Fibroblast of lung (primary cell): ENCODE results near the gene ANKLE2. TPM values are rescaled to one million over a fixed set of nuclear protein-coding genes. Genes with fewer than 3 reads are reported as not detected.

Experiments
- DNase-seq, 2 donors: peaks; one replicate each; pipeline versions ENCODE4 v3.0.0 to v3.0.0-alpha.2; 2010; ENCODE audit warnings: low read depth in 2 of 2
- H2AFZ ChIP-seq: 2 replicates; pipeline ENCODE4 v1.5.1; 2012; ENCODE audit warnings: low read length, control low read depth, inconsistent platforms
- H3K27ac ChIP-seq: 2 replicates; pipeline ENCODE4 v1.5.1; 2011; ENCODE audit warnings: low read length, control low read depth; ENCODE audit not compliant: insufficient read depth
- H3K27me3 ChIP-seq: 2 replicates; pipeline ENCODE4 v1.5.1; 2011; ENCODE audit warnings: mild to moderate bottlenecking, low read length; ENCODE audit not compliant: control insufficient read depth, insufficient read depth
- H3K36me3 ChIP-seq: 2 replicates; pipeline ENCODE4 v1.5.1; 2011; ENCODE audit warnings: low read length; ENCODE audit not compliant: control insufficient read depth, insufficient read depth
- H3K4me1 ChIP-seq: 2 replicates; pipeline ENCODE4 v1.5.1; 2011; ENCODE audit warnings: low read length; ENCODE audit not compliant: control insufficient read depth, insufficient read depth; ENCODE audit errors: extremely low read depth
- H3K4me2 ChIP-seq: 2 replicates; pipeline ENCODE4 v1.5.1; 2011; ENCODE audit warnings: low read length, control low read depth; ENCODE audit not compliant: insufficient read depth; ENCODE audit errors: extremely low read depth
- H3K4me3 ChIP-seq, 4 experiments: fragments of 200-600 bp in 1 of 4; sonication (generic) in 1 of 4; replicated peaks in 1 of 4; 2 replicates each; pipeline ENCODE4 v1.5.1; 2011 to 2016; ENCODE audit warnings: low read length in 4 of 4, low read depth in 3 of 4, mild to moderate bottlenecking in 3 of 4, control low read depth in 2 of 4, inconsistent platforms in 1 of 4, mixed read lengths in 1 of 4; ENCODE audit not compliant: insufficient read depth in 1 of 4; ENCODE audit errors: control extremely low read depth in 1 of 4
- H3K79me2 ChIP-seq: 2 replicates; pipeline ENCODE4 v1.5.1; 2012; ENCODE audit warnings: mild to moderate bottlenecking, low read length, inconsistent platforms; ENCODE audit not compliant: control insufficient read depth, insufficient read depth
- H3K9ac ChIP-seq: 2 replicates; pipeline ENCODE4 v1.5.1; 2011; ENCODE audit warnings: mild to moderate bottlenecking, low read length, control low read depth; ENCODE audit not compliant: insufficient read depth
- H3K9me3 ChIP-seq: 2 replicates; pipeline ENCODE4 v1.5.1; 2012; ENCODE audit warnings: low read depth, low read length; ENCODE audit not compliant: control insufficient read depth, insufficient read depth
- H4K20me1 ChIP-seq: 2 replicates; pipeline ENCODE4 v1.5.1; 2011; ENCODE audit warnings: low read length; ENCODE audit not compliant: control insufficient read depth, insufficient read depth; ENCODE audit errors: extremely low read depth
- CTCF ChIP-seq, 2 donors: IDR thresholded peaks in 1 of 2; conservative IDR thresholded peaks in 1 of 2; 1 replicate in 1 of 2; 2 replicates in 1 of 2; pipeline ENCODE4 v1.5.1; 2011 to 2012; ENCODE audit warnings: low read length in 2 of 2, control low read depth in 1 of 2, inconsistent platforms in 1 of 2, low read depth in 1 of 2, mild to moderate bottlenecking in 1 of 2
- EZH2 ChIP-seq: IDR thresholded peaks from 2 replicates; pipeline ENCODE4 v1.5.1; 2012; ENCODE audit warnings: low read length, control low read depth, mild to moderate bottlenecking; ENCODE audit errors: missing control alignments
- polyA plus RNA-seq, 2 donors: library from polyadenylated mRNA; depleted of rRNA in 1 of 2; stranded (reverse) in 1 of 2; unstranded in 1 of 2; fragments of >200 nt; gene quantifications; 2 replicates each; pipeline ENCODE4 v1.2.1, GENCODE V29; 2011 to 2012; ENCODE audit warnings: missing spikeins in 1 of 2
- total RNA-seq: library from RNA; depleted of rRNA; stranded (reverse); fragments of >200 nt; gene quantifications from 2 replicates; pipeline ENCODE4 v1.2.1, GENCODE V29; 2014

ANKLE2 gene
- total and polyA plus RNA-seq, 2 donors (not counting 1 experiment from before 2014, with no cell fraction given), result 55.8 to 55.9 TPM

GRCh38 chr12:132789099-132789471 lies 27.5 kb upstream of the ANKLE2 start:
- no peak overlapping the region for H3K9ac ChIP-seq
- H3K27me3 ChIP-seq, result no peaks in the 10 kb centered on the region
- DNase-seq, result no peak
- no peaks in the 10 kb centered on the region for H4K20me1 ChIP-seq
- H3K27ac ChIP-seq, result no peak overlapping the region
- peaks cover 19% of the 10 kb centered on the region for H3K79me2 ChIP-seq
- H3K36me3 ChIP-seq, result peaks cover 41% of the 10 kb centered on the region
- no peak overlapping the region for H3K4me2 ChIP-seq
- no peak overlapping the region for H2AFZ ChIP-seq
- H3K4me1 ChIP-seq, result peaks cover 2% of the 10 kb centered on the region
- H3K4me3 ChIP-seq, result no peak overlapping the region
- TF ChIP-seq CTCF (conservative IDR thresholded peaks at IDR 0.05 in 1 of 2, IDR thresholded peaks at IDR 0.05 in 1 of 2; ENCODE audit: low read depth in 1 of 2, low read length in 2 of 2), result no peak
- TF ChIP-seq EZH2, result no peak
- H3K9me3 ChIP-seq, result no peaks in the 10 kb centered on the region

GRCh38 chr12:132788375-132789098 lies 26.9 kb upstream of the ANKLE2 start:
- Histone ChIP-seq H3K9me3 (no peaks in the 10 kb centered on the region), H3K9ac (no peak overlapping the region), H3K36me3 (peaks cover 41% of the 10 kb centered on the region), H3K79me2 (peaks cover 14% of the 10 kb centered on the region), H3K27ac (no peak overlapping the region), H3K4me2 (no peak overlapping the region), H4K20me1 (no peaks in the 10 kb centered on the region), H3K27me3 (no peaks in the 10 kb centered on the region), H3K4me3 (no peak overlapping the region), H2AFZ (no peak overlapping the region), H3K4me1 (peaks cover 2% of the 10 kb centered on the region)
- no peak for DNase-seq
- TF ChIP-seq CTCF (conservative IDR thresholded peaks at IDR 0.05 in 1 of 2, IDR thresholded peaks at IDR 0.05 in 1 of 2; ENCODE audit: low read depth in 1 of 2, low read length in 2 of 2) (no peak), EZH2 (no peak)

GRCh38 chr12:132787877-132788276 lies 26.2 kb upstream of the ANKLE2 start:
- Histone ChIP-seq H3K27me3 (no peaks in the 10 kb centered on the region), H3K27ac (no peak overlapping the region), H4K20me1 (no peaks in the 10 kb centered on the region), H3K4me3 (no peak overlapping the region), H3K4me1 (peaks cover 2% of the 10 kb centered on the region), H3K36me3 (peaks cover 42% of the 10 kb centered on the region), H2AFZ (no peak overlapping the region), H3K79me2 (peaks cover 14% of the 10 kb centered on the region), H3K4me2 (no peak overlapping the region), H3K9me3 (no peaks in the 10 kb centered on the region), H3K9ac (no peak overlapping the region)
- DNase-seq, result no peak
- TF ChIP-seq CTCF (conservative IDR thresholded peaks at IDR 0.05 in 1 of 2, IDR thresholded peaks at IDR 0.05 in 1 of 2; ENCODE audit: low read depth in 1 of 2, low read length in 2 of 2), result no peak
- TF ChIP-seq EZH2, result no peak
